Lung (tissue), 12 donors: Measurements from ENCODE around the gene SLC9A7. TPM values are rescaled to one million over a fixed set of nuclear protein-coding genes. Genes with fewer than 3 reads are reported as not detected.

ENCODE experiments used
- ATAC-seq: fragments of 200-7000 bp; cut with Tn5 transposase; one replicate; pipeline ENCODE4 v1.9.1; 2020; ENCODE audit warnings: moderate number of reproducible peaks; ENCODE audit not compliant: insufficient read depth, low FRiP score
- DNase-seq, 3 donors: peaks; one replicate each; pipeline ENCODE4 v3.0.0-alpha.2; 2013 to 2017
- H3K27ac ChIP-seq, 2 donors: one replicate each; pipeline ENCODE4 v1.5.1; 2013; ENCODE audit warnings: mild to moderate bottlenecking in 2 of 2, moderate library complexity in 2 of 2, control low read depth in 1 of 2, inconsistent platforms in 1 of 2, low read depth in 1 of 2, low read length in 1 of 2
- H3K27me3 ChIP-seq, 3 donors: one replicate each; pipeline ENCODE4 v1.5.1; 2013; ENCODE audit warnings: low read length in 2 of 3; ENCODE audit not compliant: control insufficient read depth in 3 of 3, insufficient read depth in 3 of 3
- H3K36me3 ChIP-seq, 4 donors: one replicate each; pipeline ENCODE4 v1.5.1; 2013; ENCODE audit warnings: low read length in 4 of 4, mild to moderate bottlenecking in 1 of 4, moderate library complexity in 1 of 4; ENCODE audit not compliant: control insufficient read depth in 4 of 4, insufficient read depth in 4 of 4
- H3K4me1 ChIP-seq, 5 donors: one replicate each; pipeline ENCODE4 v1.5.1; 2013; ENCODE audit warnings: low read length in 5 of 5, mild to moderate bottlenecking in 2 of 5, moderate library complexity in 1 of 5; ENCODE audit not compliant: control insufficient read depth in 5 of 5, insufficient read depth in 5 of 5
- H3K4me3 ChIP-seq: one replicate; pipeline ENCODE4 v1.5.1; 2013; ENCODE audit warnings: mild to moderate bottlenecking, control low read depth, moderate library complexity
- H3K9ac ChIP-seq, 2 donors: one replicate each; pipeline ENCODE4 v1.5.1; 2013; ENCODE audit warnings: low read length in 2 of 2, control low read depth in 1 of 2; ENCODE audit not compliant: insufficient read depth in 1 of 2
- H3K9me3 ChIP-seq, 4 donors: one replicate each; pipeline ENCODE4 v1.5.1; 2013; ENCODE audit warnings: low read length in 3 of 4, mild to moderate bottlenecking in 1 of 4, moderate library complexity in 1 of 4; ENCODE audit not compliant: control insufficient read depth in 4 of 4, insufficient read depth in 3 of 4
- CTCF ChIP-seq: IDR thresholded peaks from 2 replicates; pipeline ENCODE4 v1.5.1; 2012; ENCODE audit warnings: mild to moderate bottlenecking; ENCODE audit errors: control extremely low read depth, extremely low read depth
- WGBS, 2 donors: extraction: QIAGEN DNeasy Blood & Tissue Kit; methylation state at CpG; one replicate each; pipeline ENCODE4 v1.1.7; 2013; 5-methylcytosine and 5-hydroxymethylcytosine counted together
- polyA plus RNA-seq, 2 donors: library from polyadenylated mRNA; stranded (reverse); fragments of 200-250 nt; gene quantifications; one replicate each; pipeline ENCODE4 v1.2.1, GENCODE V29; 2013
- total RNA-seq, 2 donors: library from RNA; depleted of rRNA in 1 of 2; stranded (reverse); fragments of >200 nt in 1 of 2; gene quantifications; one replicate each; pipeline ENCODE4 v1.2.1, GENCODE V29; 2014 to 2021
- donor health status: control.
- donor health status: control.
- donor health status: Bipolar disorder and iron deficiency.
- donor health status: healthy.
- donor health status: DM: yes; HTN: yes; CAD: no.

The SLC9A7 gene
- total and polyA plus RNA-seq, 4 donors, result 1.2 to 6.9 (median 3.6) TPM

- Histone ChIP-seq H3K9me3 (no peaks in the 10 kb centered on the region), H3K27ac (no peak overlapping the region), H3K27me3 (peaks cover 0 to 2% (median 0%) of the 10 kb centered on the region in 3 donors), H3K9ac (no peak overlapping the region), H3K4me1 (peaks cover 0 to 3% (median 0%) of the 10 kb centered on the region in 5 donors), H3K36me3 (no peaks in the 10 kb centered on the region), H3K4me3 (no peak overlapping the region)
- DNase-seq (peak; percentile 29 to 55 (median 38)), ATAC-seq (no peak)
- TF ChIP-seq CTCF, result no peak
- 89 to 91% methylated on average over 3 of the region's 3 CpGs for WGBS, 2 donors
Measured at GRCh38 chrX:46559062-46559461, 199.9 kb downstream of the SLC9A7 start.

- 16 to 41% methylated on average over 2 of the region's 2 CpGs for WGBS, 2 donors
- Histone ChIP-seq H3K27ac (no peak overlapping the region), H3K9ac (no peak overlapping the region), H3K27me3 (peaks cover 0 to 2% (median 0%) of the 10 kb centered on the region in 3 donors), H3K36me3 (no peaks in the 10 kb centered on the region), H3K4me3 (no peak overlapping the region), H3K4me1 (no peaks in the 10 kb centered on the region), H3K9me3 (no peaks in the 10 kb centered on the region)
- DNase-seq, result peak in 2 of 3 donors; percentile 59 to 61
- no peak for ATAC-seq
- no peak for TF ChIP-seq CTCF
Measured at GRCh38 chrX:46554942-46555341, 204.0 kb downstream of the SLC9A7 start.

GRCh38 chrX:46553935-46554334 lies 205.0 kb downstream of the SLC9A7 start:
- H3K36me3 ChIP-seq, result no peaks in the 10 kb centered on the region
- no peak overlapping the region for H3K9ac ChIP-seq
- H3K4me1 ChIP-seq, result no peaks in the 10 kb centered on the region
- ATAC-seq (no peak), DNase-seq (peak in 2 of 3 donors; percentile 10 to 43)
- TF ChIP-seq CTCF, result no peak
- 69 to 87% methylated on average over 5 of the region's 5 CpGs for WGBS, 2 donors
- H3K4me3 ChIP-seq, result no peak overlapping the region
- no peaks in the 10 kb centered on the region for H3K9me3 ChIP-seq
- H3K27me3 ChIP-seq, result peaks cover 0 to 2% (median 0%) of the 10 kb centered on the region in 3 donors
- H3K27ac ChIP-seq, result no peak overlapping the region
